LNCaP clone FGC (cell line): Measurements from ENCODE around the gene CRX.
"Not testable (repeated sequence)": the region's sequence is repeated elsewhere in the genome, so short reads cannot be mapped to it uniquely, and the experiment has no call there.

Experiments
- DNase-seq: peaks from one replicate; pipeline ENCODE4 v3.0.0-alpha.2; 2011; ENCODE audit warnings: low read depth
- H3K4me3 ChIP-seq: 2 replicates; pipeline ENCODE4 v1.5.1; 2011; ENCODE audit warnings: mild to moderate bottlenecking, low read depth, low read length, control low read depth
- TF ChIP-seq, protein P1 (sequence below): IDR thresholded peaks from 2 replicates; pipeline ENCODE4 v1.5.1; 2012; ENCODE audit warnings: mild to moderate bottlenecking; ENCODE audit not compliant: control insufficient read depth, insufficient read depth; ENCODE audit errors: extremely low read depth

The CRX gene

DNA sequence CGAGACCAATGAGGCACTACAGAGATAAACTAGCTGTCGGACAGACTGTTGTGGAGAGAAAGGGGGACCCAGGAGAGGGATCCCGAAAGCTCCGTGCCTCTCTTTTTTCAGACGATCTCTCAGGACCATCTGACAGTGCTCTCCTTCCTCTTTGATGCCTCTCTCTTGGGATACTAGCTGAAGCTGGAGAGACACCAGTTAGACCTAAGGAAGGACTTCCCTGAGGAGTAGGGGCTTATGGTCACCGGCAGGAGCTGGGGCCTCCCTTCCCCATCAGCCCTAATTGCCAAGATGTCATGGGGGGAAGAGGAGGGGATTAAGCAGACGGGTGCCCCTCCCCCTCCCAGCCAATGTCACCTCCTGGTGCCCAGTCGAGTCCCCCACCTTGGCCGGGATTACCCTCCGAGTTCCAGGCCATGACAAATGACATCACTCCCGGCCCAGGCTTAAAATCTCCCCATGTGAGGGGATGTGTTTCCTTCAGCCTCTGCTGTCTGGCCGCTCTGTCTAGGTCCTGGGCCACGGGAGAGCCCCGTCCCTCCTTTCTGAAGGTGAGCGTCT, at the start of gene CRX:
CRX (plus strand) TSS at position 478 of the 561 bp plus-strand sequence. CDS start 12,507 bp downstream, outside the sequence.
- no peak within 1 kb of the TSS for H3K4me3 ChIP-seq
- no peak for DNase-seq
- TF ChIP-seq, protein P1, sequence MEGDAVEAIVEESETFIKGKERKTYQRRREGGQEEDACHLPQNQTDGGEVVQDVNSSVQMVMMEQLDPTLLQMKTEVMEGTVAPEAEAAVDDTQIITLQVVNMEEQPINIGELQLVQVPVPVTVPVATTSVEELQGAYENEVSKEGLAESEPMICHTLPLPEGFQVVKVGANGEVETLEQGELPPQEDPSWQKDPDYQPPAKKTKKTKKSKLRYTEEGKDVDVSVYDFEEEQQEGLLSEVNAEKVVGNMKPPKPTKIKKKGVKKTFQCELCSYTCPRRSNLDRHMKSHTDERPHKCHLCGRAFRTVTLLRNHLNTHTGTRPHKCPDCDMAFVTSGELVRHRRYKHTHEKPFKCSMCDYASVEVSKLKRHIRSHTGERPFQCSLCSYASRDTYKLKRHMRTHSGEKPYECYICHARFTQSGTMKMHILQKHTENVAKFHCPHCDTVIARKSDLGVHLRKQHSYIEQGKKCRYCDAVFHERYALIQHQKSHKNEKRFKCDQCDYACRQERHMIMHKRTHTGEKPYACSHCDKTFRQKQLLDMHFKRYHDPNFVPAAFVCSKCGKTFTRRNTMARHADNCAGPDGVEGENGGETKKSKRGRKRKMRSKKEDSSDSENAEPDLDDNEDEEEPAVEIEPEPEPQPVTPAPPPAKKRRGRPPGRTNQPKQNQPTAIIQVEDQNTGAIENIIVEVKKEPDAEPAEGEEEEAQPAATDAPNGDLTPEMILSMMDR: no peak

DNA sequence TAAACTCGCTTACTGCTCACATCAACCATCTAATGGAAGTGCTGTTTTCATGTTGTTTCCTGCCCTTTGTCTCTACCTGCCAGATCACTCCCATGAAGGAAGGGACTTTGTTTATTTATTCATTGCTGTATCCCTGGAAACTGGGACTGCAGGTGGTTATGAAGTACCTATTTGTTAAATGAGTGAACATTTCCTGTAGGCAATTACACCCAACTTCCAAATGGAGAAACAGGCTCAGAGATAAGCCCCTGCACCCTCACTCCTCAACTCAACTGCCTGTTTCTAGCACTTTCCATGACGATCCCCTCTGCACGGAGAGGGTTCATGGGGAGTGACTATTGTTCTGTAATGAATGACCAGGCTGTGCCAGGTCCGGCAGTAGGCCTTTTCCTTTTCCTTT, 45.2 kb upstream of the CRX start:
- TF ChIP-seq, protein P1: no peak
- H3K4me3 ChIP-seq: no peak overlapping the region
- no peak for DNase-seq

DNA sequence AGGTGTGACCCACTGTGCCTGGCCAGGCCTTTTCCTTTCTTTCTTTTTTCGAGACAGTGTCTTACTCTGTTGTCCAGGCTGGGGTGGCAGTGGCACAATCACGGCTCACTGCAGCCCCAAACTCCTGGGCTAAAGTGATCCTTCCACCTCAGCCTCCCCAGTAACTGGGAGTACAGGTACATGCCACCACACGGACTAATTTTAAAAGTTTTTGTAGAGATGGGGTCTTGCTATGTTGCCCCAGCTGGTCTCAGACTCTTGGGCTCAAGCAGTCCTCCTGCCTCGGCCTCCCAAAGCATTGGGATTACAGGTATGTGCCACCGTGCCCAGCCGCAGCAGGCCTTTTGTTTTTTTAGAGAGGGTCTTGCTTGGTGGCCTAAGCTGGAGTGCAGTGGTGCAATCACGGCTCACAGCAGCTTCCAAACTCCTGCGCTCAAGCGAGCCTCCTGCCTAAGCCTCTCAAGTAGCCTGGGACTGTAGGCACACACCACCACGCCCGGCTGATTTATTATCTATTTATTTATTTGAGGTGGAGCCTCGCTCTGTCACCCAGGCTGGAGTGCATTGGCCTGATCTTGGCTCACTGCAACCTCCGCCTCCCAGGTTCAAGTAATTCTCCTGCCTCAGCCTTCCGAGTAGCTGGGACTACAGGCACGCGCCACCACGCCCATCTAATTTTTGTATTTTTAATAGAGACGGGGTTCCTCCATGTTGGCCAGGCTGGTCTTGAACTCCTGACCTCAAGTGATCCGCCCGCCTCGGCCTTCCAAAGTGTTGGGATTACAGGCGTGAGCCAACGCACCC, 44.3 kb upstream of the CRX start:
- H3K4me3 ChIP-seq: peak overlapping the region; percentile 64

DNA sequence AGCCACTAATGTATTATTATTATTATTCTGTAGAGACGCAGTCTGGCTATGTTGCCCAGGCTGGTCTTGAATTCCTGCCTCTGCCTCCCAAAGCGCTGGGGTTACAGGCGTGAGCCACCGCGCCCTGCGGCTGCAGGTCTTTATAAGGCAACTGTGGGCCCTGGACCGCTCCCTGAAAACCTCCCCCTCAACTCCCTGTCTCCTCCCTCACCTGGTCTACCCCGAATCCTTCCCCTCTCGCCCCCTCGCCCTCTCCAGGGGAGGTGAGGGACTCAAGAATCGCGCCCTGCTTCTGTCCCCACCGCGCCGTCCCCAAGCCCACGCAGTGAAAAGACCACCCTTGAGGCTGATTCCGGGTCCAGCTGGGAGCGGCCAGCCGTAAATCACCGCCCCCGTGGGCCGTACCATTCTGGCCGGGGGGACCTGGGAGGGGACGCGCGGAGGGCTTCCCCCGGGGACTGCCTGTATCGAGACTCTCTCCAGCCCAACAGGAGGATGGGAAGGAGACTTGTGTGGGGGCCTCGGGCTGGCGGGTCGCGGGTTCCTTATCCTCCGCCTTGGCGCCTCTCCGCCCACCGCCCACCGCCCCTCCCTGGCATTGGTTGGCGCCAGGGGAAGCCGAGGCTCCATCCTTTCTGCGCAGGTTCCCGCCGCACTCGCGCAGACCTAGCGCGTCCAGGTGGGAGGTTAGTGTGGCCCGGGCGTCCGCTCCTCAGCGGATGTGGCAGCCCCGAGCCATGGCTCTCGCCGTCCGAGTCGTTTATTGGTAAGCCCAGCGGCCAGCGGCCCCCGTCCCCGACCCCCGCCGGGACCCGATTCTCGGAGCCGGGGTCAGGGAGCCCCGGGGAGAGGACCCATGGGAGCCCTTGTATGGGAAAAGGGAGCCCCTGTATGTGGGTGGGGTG, 43.4 kb upstream of the CRX start, which contains the start of gene SELENOW:
SELENOW (plus strand) TSS at position 655 of the 905 bp plus-strand sequence; CDS start at position 738, 83 bp downstream.
- TF ChIP-seq, protein P1: no peak
- peak within 1 kb of the TSS; percentile 64 for H3K4me3 ChIP-seq
- peak; percentile 14 for DNase-seq

More for the DNA sequence above, 44.3 kb upstream of the CRX start:
- DNase-seq: not testable (repeated sequence)

DNA sequence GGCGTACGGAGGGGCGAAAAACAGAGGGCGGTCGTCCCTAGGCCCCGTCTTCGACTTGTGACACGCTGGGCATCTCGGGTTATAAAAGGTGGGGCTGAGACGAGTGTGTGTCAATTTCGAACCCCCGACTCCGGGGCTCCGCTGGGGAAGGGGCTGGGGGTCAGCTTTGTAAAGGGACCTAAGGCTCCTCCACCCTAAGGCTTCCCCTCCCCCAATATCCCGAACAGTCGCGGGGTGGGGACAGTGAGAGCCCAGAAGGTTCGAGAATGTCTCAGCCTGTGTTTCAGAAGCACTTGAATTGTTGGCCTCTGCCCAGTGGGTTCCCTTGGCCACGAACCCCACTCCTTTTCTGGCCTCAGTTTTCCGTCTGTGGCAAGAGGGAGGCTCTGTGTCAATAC, 42.8 kb upstream of the CRX start:
- TF ChIP-seq, protein P1: no peak
- no peak for DNase-seq
- H3K4me3 ChIP-seq: peak overlapping the region; percentile 64

DNA sequence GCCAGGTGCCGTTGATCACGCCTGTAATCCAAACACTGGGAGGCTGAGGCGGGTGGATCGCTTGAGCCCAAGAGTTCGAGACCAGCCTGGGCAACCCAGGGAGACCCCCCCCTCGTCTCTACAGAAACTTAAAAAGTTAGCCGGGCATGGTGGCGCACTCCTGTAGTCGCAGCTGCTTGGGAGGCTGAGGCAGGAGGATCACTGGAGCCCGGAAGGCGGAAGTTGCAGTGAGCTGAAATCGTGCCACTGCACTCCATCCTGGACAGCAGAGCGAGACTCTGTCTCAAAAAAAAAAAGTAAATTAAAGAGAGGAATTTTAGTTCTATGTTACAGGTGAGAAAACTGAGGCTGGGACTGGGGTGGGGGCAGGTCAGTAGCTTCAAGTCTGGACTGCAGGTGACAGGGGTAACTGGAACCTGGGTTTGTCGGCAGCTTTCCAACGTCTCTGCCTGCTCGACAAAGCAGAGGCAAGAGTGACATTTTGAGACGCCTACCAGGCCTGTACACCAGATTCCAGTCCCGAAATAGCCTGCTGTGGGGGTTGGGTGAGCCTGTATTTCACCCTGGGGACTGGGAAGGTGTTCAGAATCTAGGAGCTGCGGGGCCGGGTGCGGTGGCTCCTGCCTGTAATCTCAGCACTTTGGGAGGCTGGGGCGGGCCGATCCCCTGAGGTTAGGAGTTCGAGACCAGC, 42.1 kb upstream of the CRX start:
- TF ChIP-seq, protein P1: no peak
- H3K4me3 ChIP-seq: peak overlapping the region; percentile 64
- DNase-seq: no peak
